ENCODE measurements around the gene RFT1.

RFT1 gene

GRCh38 chr3:53161820-53162671, 31.8 kb upstream of the RFT1 start:
- TF ChIP-seq CTCF (IDR thresholded peaks at IDR 0.05), result no peak

GRCh38 chr3:53161450-53161819, 31.2 kb upstream of the RFT1 start:
- TF ChIP-seq CTCF (IDR thresholded peaks at IDR 0.05), result no peak

GRCh38 chr3:53160660-53161449, 30.6 kb upstream of the RFT1 start, which contains the start of gene PRKCD:
TSS of gene PRKCD (plus strand) at chr3:53161209. CDS start at chr3:53178423, 17,214 bp downstream.
- TF ChIP-seq CTCF (IDR thresholded peaks at IDR 0.05), result 0 out of 2 replicates have a peak, but pooled peaks have one; percentile 44

- TF ChIP-seq CTCF (IDR thresholded peaks at IDR 0.05), result no peak; the same call in 1 of the 2 replicates
Measured at GRCh38 chr3:53160061-53160659, 29.9 kb upstream of the RFT1 start.

- no peak for TF ChIP-seq CTCF (IDR thresholded peaks at IDR 0.05)
Measured at GRCh38 chr3:53159156-53160060, 29.2 kb upstream of the RFT1 start.

- no peak for TF ChIP-seq CTCF (IDR thresholded peaks at IDR 0.05)
Measured at GRCh38 chr3:53158765-53159155, 28.5 kb upstream of the RFT1 start.

Measured in LNCAP (cell line).